Activated CD8-positive, alpha-beta memory T cell treated with anti-CD3 and anti-CD28 coated beads, Interleukin-2, amount 50 U/mL, for 24 hours (primary cell): ENCODE data around the gene HEY2.
"Not testable (repeated sequence)": the region's sequence is repeated elsewhere in the genome, so short reads cannot be mapped to it uniquely, and the experiment has no call there.

Source experiments
- DNase-seq: peaks from one replicate; pipeline ENCODE4 v3.0.0-alpha.2; 2020; ENCODE audit errors: extremely low read depth

Gene HEY2

DNA sequence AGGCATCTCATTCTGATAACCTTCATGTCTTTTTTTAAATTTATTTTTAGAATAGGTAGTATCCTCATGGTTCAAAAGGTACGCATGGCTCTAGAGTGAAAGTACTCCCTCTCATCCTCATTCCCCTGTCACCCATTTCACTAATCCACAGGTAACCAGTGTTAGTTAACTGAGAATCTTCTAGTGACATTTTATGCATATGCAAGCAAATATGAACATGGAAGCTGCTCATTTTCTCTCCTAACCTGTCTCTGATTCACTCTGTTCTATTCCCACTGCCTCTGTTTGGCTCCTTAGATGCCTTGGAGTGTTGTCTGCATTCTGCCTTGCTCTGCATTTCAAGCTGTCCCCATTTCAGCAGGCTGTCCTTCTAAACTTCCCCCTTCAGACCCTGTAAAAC is 45.9 kb downstream of the HEY2 start:
- DNase-seq, result no peak

DNA sequence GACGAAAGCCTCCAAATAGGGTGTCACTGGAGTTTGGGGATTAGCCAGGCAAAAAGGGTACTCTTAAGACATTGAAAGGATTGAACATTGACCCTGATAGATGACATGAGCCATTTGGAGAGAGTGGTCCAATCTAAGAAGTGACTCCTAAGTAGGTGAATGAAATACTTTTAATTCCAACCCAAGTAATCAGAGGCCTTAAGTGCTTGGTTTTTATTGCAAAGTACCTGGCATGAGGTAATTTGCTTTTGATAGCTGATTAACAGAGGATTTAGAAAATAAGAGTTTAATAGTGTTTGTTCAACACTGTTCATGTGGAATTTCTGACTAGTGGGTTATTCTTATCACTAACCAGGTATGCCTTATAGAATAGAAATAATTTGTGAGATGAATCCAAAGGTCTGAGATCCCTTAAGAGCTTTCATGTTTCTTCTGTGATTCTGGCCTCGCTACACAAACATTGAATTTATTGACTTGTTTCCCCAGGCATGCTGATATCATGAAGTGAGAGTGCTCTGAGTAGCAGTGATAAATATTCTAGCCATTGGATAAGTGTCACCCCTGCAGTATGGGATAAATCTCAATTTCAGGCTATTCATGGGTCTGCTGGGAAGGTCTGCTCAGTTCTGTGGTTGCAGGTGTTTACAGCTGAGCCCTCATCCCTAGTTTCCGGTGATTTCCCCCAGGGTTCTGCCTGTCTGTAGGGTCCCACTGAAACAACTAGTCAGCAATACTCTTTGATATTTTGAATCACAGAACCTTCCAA is 47.9 kb downstream of the HEY2 start:
- DNase-seq, result no peak

- no peak for DNase-seq
Measured at GRCh38 chr6:125797886-125798444, 48.5 kb downstream of the HEY2 start.

GRCh38 chr6:125798734-125799508 is 49.5 kb downstream of the HEY2 start:
- no peak for DNase-seq

GRCh38 chr6:125802383-125802782 is 53.0 kb downstream of the HEY2 start:
- no peak for DNase-seq

DNA sequence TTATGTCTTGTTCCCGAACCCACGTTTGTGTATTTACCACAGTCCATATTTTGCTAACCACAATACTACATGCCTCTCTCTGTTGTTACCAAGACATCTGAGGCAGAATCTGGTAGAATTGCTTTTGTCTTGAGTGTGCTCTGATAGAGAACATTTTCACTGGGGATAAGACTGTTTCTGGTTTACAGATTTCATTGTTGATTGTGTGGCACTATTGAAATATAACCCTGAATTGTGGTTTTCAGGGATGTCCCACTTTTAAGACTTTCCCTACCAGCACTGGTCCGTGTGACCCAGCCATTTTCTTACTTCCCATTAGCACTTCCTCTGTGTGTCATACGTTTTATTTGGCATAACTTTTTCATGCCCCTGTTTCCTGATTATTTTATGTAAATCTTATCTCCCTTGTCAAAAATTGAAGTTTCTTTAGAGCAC is 53.5 kb downstream of the HEY2 start:
- no peak for DNase-seq

DNA sequence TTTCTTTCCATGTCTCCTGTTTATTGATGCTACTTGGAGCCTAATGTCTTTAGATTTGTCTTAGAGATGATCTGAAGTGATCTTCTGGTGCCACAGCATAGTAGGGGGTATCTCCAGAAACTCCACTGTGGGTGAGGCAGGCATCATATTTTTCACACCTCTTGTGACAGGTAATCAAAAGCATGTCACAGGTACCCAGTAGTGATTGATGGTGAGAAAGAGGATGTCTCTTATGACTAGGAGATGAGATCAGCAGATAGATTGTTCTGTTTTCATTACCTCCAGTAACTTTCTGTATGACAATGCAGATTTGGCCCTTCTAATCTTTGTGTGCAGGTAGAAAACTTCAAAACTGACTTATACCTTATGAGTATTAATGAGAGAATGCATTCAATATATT is 54.8 kb downstream of the HEY2 start:
- DNase-seq, result no peak

- not testable (repeated sequence) for DNase-seq
Measured at GRCh38 chr6:125804866-125805425, 55.5 kb downstream of the HEY2 start.

DNA sequence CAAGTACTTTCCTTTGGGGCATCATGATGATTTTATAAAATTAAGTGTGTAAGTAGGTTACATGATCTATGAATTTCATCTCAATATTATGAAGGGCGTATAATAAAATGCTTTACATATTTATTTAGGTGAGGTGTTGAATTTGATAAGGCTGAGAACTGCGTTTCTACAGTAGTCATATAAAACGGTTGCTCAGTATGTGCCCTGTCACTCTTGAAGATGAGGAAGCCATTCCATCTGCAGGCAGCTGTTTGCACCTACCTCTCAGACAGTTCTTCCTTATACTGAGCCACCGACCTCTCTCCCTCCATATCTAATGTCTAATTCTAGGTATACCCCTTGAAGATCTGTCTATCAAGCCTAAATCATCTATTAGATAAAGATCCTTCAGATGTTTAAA is 57.4 kb downstream of the HEY2 start:
- no peak for DNase-seq

DNA sequence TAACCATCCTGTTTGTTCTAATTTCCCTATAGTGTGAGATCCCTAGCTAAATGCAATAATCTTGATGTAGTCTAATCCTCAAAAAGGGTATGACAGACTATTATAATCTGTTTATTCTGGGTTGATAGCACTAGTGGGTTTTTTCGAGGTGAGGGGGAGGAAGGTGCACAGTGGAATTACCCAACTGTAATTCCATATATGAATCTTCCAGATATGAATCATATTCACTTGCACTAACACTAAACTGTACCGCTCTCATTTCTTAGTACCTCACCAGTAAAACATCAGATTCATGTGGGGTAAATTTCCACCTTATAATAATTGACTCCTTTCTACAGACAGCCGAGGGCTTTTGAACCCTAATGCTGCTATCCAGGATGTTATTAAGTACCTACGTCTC is 57.9 kb downstream of the HEY2 start:
- no peak for DNase-seq

DNA sequence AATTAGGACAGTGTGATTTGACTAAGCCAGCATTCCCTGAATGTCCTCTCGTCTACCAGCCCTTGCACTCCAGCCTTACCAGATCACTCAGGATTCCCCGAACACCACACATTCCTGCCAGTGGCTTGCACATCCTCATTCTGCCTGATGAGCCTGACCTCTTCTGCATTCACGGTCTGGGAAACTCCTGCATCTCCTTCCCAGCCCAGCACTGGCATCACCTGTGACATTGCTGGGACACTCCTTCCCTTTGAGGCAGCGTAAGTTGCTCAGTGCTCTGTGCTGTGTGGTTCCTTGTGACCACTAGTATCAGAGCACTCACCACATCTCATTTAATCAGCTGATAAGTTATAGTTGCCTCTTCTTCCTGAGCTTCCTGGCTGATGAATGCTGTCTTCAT is 58.6 kb downstream of the HEY2 start:
- no peak for DNase-seq

- DNase-seq, result no peak
Measured at GRCh38 chr6:125808591-125808990, 59.2 kb downstream of the HEY2 start.

DNA sequence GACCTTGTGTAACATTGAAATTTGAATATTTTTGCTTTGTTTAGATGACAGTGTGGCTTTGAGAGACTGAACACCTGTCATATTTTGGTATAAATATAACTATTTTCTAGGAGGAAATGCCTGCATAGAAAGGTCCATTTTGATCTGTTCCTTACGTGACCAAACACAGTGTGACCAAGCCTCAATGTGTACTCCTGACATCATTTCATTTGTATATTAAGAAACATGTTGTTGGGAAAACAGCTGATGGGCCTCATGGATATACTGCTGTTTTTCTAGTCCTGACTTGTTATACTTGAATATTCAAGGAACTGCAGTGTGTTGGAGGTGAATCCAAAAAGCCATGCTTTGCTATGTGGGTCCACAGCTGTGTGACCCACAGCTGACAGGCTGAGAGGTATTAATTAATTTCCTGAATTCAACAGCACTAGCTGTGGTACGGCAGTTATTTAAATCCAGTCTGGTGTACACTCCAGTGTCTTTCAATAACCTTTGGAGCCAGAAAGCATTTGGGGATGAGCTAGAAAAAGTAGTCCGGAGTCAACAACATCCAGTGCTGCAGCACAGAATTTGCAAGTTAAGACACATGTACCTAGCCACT is 60.2 kb downstream of the HEY2 start:
- DNase-seq, result no peak

DNA sequence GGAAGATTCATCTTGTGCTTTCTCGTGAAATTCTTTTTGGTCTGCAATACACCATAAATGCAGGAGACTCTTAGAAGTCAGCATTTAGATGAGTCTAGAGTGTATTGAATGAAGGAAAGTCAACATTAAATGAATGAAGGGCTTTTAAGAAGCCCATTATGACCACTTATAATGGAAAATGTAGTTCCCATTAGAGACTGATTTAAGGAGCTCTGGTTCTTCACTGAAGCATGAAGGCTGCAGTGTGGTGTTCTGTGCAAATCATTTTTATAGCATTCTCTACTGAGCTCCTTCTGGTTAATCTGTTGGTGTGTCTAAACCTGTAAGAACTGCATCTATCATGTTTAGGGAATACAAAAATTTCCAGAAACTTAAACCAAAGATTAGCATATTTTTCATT is 61.0 kb downstream of the HEY2 start:
- DNase-seq, result no peak
